B cell (primary cell): Measurements from ENCODE around the gene AHRR. TPM values are rescaled to one million over a fixed set of nuclear protein-coding genes. Genes with fewer than 3 reads are reported as not detected.
A peak's percentile ranks its signal among the peaks of the same experiment; 100 is the strongest.

Experiments used
- ATAC-seq: fragments of 200-7000 bp; cut with Tn5 transposase; one replicate; pipeline ENCODE4 v1.10.0; 2021; ENCODE audit warnings: low read depth, mild to moderate bottlenecking, moderate number of reproducible peaks, moderate library complexity
- CTCF ChIA-PET: fragments of 350-600 bp; sonication (Branson Sonifier 250); formaldehyde crosslinking; loops from one replicate; lab custom pipeline; 2021; ENCODE audit warnings: antibody characterized with exemption, inconsistent platforms; lab: Charles Lee
- POLR2A ChIA-PET: fragments of 350-600 bp; sonication (Branson Sonifier 250); formaldehyde crosslinking; loops from one replicate; lab custom pipeline; 2021; ENCODE audit warnings: antibody characterized with exemption; lab: Charles Lee
- DNase-seq: peaks from one replicate; pipeline ENCODE4 v3.0.0; 2013
- H2AFZ ChIP-seq: 2 replicates; pipeline ENCODE4 v1.6.1; 2012; ENCODE audit warnings: mild to moderate bottlenecking, low read depth, low read length; ENCODE audit not compliant: insufficient read depth, poor library complexity, severe bottlenecking
- H3K27ac ChIP-seq, 2 donors: 1 replicate in 1 of 2; 2 replicates in 1 of 2; pipeline ENCODE4 v1.5.1; 2012 to 2013; ENCODE audit warnings: low read length in 2 of 2, mild to moderate bottlenecking in 2 of 2, moderate library complexity in 1 of 2
- H3K27me3 ChIP-seq, 4 experiments: fragments of 200-600 bp in 1 of 4; sonication (generic) in 1 of 4; replicated peaks in 1 of 4; 1 replicate in 2 of 4; 2 replicates in 2 of 4; pipeline versions ENCODE4 v1.6.1 to v1.7.0; 2013 to 2016; ENCODE audit warnings: low read length in 3 of 4, mild to moderate bottlenecking in 2 of 4, mixed read lengths in 1 of 4, moderate library complexity in 1 of 4; ENCODE audit not compliant: insufficient read depth in 4 of 4, control insufficient read depth in 3 of 4; ENCODE audit errors: control extremely low read depth in 1 of 4
- H3K36me3 ChIP-seq, 2 experiments: replicated peaks in 1 of 2; 1 replicate in 1 of 2; 2 replicates in 1 of 2; pipeline versions ENCODE4 v1.6.1 to v1.7.1; 2013; ENCODE audit warnings: low read length in 1 of 2; ENCODE audit not compliant: insufficient read depth in 2 of 2, control insufficient read depth in 1 of 2; ENCODE audit errors: control extremely low read depth in 1 of 2, extremely low read depth in 1 of 2
- H3K4me1 ChIP-seq, 2 donors: fragments of 200-600 bp in 1 of 2; sonication (generic) in 1 of 2; 1 replicate in 1 of 2; 2 replicates in 1 of 2; pipeline versions ENCODE4 v1.5.1 to v1.6.1; 2013 to 2017; ENCODE audit warnings: low read length in 2 of 2; ENCODE audit not compliant: control insufficient read depth in 2 of 2, insufficient read depth in 2 of 2
- H3K4me2 ChIP-seq: replicated peaks from 2 replicates; pipeline ENCODE3; 2012; ENCODE audit warnings: mild to moderate bottlenecking, low read depth, low read length; ENCODE audit not compliant: poor library complexity, severe bottlenecking
- H3K4me3 ChIP-seq, 5 experiments: fragments of 200-600 bp in 1 of 5; sonication (generic) in 1 of 5; 1 replicate in 3 of 5; 2 replicates in 2 of 5; pipeline versions ENCODE4 v1.5.1 to v1.7.0; 2011 to 2016; ENCODE audit warnings: low read length in 4 of 5, mild to moderate bottlenecking in 4 of 5, low read depth in 2 of 5, control low read depth in 1 of 5, moderate library complexity in 1 of 5; ENCODE audit not compliant: insufficient read depth in 1 of 5; ENCODE audit errors: control extremely low read depth in 1 of 5, extremely low read depth in 1 of 5
- H3K79me2 ChIP-seq: fragments of 200-600 bp; sonication (generic); one replicate; pipeline ENCODE4 v1.6.0; 2016; ENCODE audit warnings: low read length; ENCODE audit not compliant: control insufficient read depth, insufficient read depth
- H3K9ac ChIP-seq: fragments of 200-600 bp; sonication (generic); 2 replicates; pipeline ENCODE4 v1.6.1; 2017; ENCODE audit warnings: mild to moderate bottlenecking, low read length, moderate library complexity
- H3K9me3 ChIP-seq, 3 donors: one replicate each; pipeline versions ENCODE4 v1.6.1 to v1.7.1; 2013; ENCODE audit warnings: low read length in 2 of 3; ENCODE audit not compliant: control insufficient read depth in 2 of 3, insufficient read depth in 1 of 3; ENCODE audit errors: control extremely low read depth in 1 of 3
- H4K20me1 ChIP-seq: 2 replicates; pipeline ENCODE4 v1.6.0; 2012; ENCODE audit warnings: mild to moderate bottlenecking, low read length; ENCODE audit not compliant: insufficient read depth, control insufficient read depth, poor library complexity, severe bottlenecking
- H3K27ac Mint-ChIP-seq: one replicate; pipeline ENCODE4 v1.8.0; 2021; ENCODE audit warnings: mixed read lengths
- H3K27me3 Mint-ChIP-seq: one replicate; pipeline ENCODE4 v1.8.0; 2021; ENCODE audit warnings: mixed read lengths
- H3K4me1 Mint-ChIP-seq: one replicate; pipeline ENCODE4 v1.8.0; 2021; ENCODE audit warnings: mixed read lengths
- H3K4me3 Mint-ChIP-seq: one replicate; pipeline ENCODE4 v1.8.0; 2021; ENCODE audit warnings: mixed read lengths
- H3K9me3 Mint-ChIP-seq: one replicate; pipeline ENCODE4 v1.8.0; 2022; ENCODE audit warnings: mixed read lengths; ENCODE audit not compliant: insufficient read depth
- EZH2 ChIP-seq: IDR thresholded peaks from 2 replicates; pipeline ENCODE4 v1.6.1; 2012; ENCODE audit warnings: borderline replicate concordance, low read depth, mild to moderate bottlenecking, moderate library complexity, low read length; ENCODE audit not compliant: insufficient read depth, poor library complexity, severe bottlenecking
- WGBS: methylation state at CpG from one replicate; pipeline ENCODE4 v1.1.5; 2013; ENCODE audit warnings: missing lambda C conversion rate; ENCODE audit not compliant: insufficient coverage; 5-methylcytosine and 5-hydroxymethylcytosine counted together
- intact Hi-C: fragments of 100-400 bp; cut with micrococcal nuclease; formaldehyde crosslinking; loops from one replicate; pipeline ENCODE4 v1.10.0; 2022
- polyA plus RNA-seq: library from polyadenylated mRNA; depleted of rRNA; stranded (reverse); fragments of >200 nt; gene quantifications from 2 replicates; pipeline ENCODE4 v1.2.3, GENCODE V29; 2012
- total RNA-seq, 2 donors: library from RNA; stranded (reverse); fragments of 120-200 nt in 1 of 2; gene quantifications; 1 replicate in 1 of 2; 2 replicates in 1 of 2; pipeline versions ENCODE4 v1.2.3 to v1.2.4, GENCODE V29; 2013 to 2022
- TF ChIP-seq, protein P1 (sequence below): fragments of 200-600 bp; IDR thresholded peaks from one replicate; pipeline ENCODE4 v1.8.0; 2022; ENCODE audit warnings: antibody characterized with exemption, mild to moderate bottlenecking

Gene AHRR
- total and polyA plus RNA-seq, 2 donors (not counting 1 experiment from before 2014, with no cell fraction given): 0.13 to 1.7 TPM

DNA sequence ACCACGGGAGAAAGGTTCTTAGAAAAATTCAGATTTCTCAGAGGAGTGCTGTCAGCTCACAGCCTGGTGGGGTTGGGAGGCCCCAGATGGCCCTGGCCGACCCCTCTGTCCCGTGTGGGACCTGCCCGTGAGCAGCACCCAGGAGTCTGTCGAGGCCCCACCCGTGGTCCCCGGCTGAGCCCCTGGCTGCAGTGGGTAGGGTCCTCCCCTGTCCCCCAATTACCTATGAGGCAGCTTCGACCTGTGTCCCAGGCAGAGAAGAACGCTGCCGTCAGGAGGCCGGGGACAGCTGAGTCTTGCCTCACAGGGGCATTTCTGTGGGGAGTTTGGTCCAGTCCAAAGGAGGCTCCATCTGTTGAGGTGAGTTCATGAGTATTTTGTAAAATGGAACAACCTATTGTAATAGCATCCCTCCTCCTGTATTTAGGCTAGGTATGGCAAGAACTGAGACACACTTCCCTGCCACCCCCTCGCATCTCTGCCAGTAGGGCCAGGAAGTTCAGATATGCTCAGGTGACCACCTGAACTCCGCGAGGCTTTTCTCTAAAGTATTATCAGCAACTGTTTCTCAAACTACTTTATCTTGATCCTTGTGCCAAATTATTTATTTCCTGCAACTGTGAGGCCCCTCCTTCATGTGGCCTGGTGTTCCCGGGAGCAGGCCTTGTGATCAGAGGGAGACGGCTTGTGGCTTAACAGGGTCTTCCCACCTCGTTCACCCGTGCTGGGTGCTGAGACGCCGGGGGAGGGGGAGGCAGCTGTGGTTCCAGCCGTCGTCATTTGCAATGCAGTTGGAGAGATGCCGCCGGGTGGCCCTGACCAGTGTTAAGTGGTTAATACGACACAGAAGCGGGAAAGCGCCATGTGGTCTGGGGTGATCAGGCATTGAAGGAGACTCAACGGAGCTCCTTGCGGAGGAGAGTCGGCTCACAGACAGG is 1.7 kb downstream of the AHRR start:
- Histone ChIP-seq H3K27ac (no peak overlapping the region), H3K79me2 (no peaks in the 10 kb centered on the region), H2AFZ (no peak overlapping the region), H3K4me3 (peak overlapping the region in 1 of 5 experiments; percentile 59), H4K20me1 (no peaks in the 10 kb centered on the region), H3K9me3 (peaks cover 0 to 12% (median 0%) of the 10 kb centered on the region in 3 donors), H3K4me1 (peaks cover 19 to 20% of the 10 kb centered on the region in 2 donors), H3K9ac (peak overlapping the region; percentile 51), H3K27me3 (peaks cover 0 to 46% (median 20%) of the 10 kb centered on the region in 4 experiments), H3K36me3 (no peaks in the 10 kb centered on the region), H3K4me2 (peak overlapping the region; percentile 86)
- ChIA-PET CTCF (no interaction called here), POLR2A (no interaction called here)
- no peak for DNase-seq
- intact Hi-C loops: no loop called here
- 70% methylated on average over 25 of the region's 30 CpGs for WGBS
- no peak for ATAC-seq
- Mint-ChIP-seq H3K27ac (no peak overlapping the region), H3K27me3 (peaks cover 30% of the 10 kb centered on the region), H3K9me3 (no peaks in the 10 kb centered on the region), H3K4me1 (peaks cover 10% of the 10 kb centered on the region), H3K4me3 (peak overlapping the region; percentile 59)
- no peak for TF ChIP-seq EZH2
- TF ChIP-seq, protein P1, sequence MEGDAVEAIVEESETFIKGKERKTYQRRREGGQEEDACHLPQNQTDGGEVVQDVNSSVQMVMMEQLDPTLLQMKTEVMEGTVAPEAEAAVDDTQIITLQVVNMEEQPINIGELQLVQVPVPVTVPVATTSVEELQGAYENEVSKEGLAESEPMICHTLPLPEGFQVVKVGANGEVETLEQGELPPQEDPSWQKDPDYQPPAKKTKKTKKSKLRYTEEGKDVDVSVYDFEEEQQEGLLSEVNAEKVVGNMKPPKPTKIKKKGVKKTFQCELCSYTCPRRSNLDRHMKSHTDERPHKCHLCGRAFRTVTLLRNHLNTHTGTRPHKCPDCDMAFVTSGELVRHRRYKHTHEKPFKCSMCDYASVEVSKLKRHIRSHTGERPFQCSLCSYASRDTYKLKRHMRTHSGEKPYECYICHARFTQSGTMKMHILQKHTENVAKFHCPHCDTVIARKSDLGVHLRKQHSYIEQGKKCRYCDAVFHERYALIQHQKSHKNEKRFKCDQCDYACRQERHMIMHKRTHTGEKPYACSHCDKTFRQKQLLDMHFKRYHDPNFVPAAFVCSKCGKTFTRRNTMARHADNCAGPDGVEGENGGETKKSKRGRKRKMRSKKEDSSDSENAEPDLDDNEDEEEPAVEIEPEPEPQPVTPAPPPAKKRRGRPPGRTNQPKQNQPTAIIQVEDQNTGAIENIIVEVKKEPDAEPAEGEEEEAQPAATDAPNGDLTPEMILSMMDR: no peak
